Endodermal cell (in vitro differentiated cells): ENCODE data around the gene TNS3. TPM values are rescaled to one million over a fixed set of nuclear protein-coding genes. Genes with fewer than 3 reads are reported as not detected.

Experiments
- DNase-seq: peaks from one replicate; pipeline ENCODE4 v3.0.0-alpha.2; 2017
- H3K27ac ChIP-seq: 2 replicates; pipeline ENCODE4 v1.5.1; 2013; ENCODE audit warnings: mild to moderate bottlenecking, low read depth, low read length, moderate library complexity
- H3K27me3 ChIP-seq: 2 replicates; pipeline ENCODE4 v1.6.1; 2013; ENCODE audit warnings: mild to moderate bottlenecking, low read length, moderate library complexity; ENCODE audit not compliant: insufficient read depth, control insufficient read depth, poor library complexity, severe bottlenecking
- H3K36me3 ChIP-seq: 2 replicates; pipeline ENCODE4 v1.7.0; 2013; ENCODE audit warnings: mild to moderate bottlenecking, low read length, moderate library complexity; ENCODE audit not compliant: control insufficient read depth, insufficient read depth
- H3K4me1 ChIP-seq: one replicate; pipeline ENCODE4 v1.7.0; 2013; ENCODE audit warnings: low read length; ENCODE audit not compliant: control insufficient read depth, insufficient read depth
- H3K4me3 ChIP-seq: 2 replicates; pipeline ENCODE4 v1.5.1; 2013; ENCODE audit warnings: mild to moderate bottlenecking, low read length, moderate library complexity
- H3K9ac ChIP-seq: 2 replicates; pipeline ENCODE4 v1.6.1; 2013; ENCODE audit warnings: mild to moderate bottlenecking, low read length, moderate library complexity; ENCODE audit not compliant: poor library complexity, severe bottlenecking; ENCODE audit errors: extremely low read depth
- H3K9me3 ChIP-seq: 2 replicates; pipeline ENCODE4 v1.6.1; 2013; ENCODE audit warnings: mild to moderate bottlenecking, low read length, moderate library complexity; ENCODE audit not compliant: control insufficient read depth
- H3K27ac Mint-ChIP-seq: 2 replicates; pipeline ENCODE4 v1.8.0; 2020; ENCODE audit warnings: mixed read lengths
- H3K27me3 Mint-ChIP-seq: 2 replicates; pipeline ENCODE4 v1.8.0; 2021; ENCODE audit warnings: mild to moderate bottlenecking, mixed read lengths; ENCODE audit not compliant: insufficient read depth
- H3K36me3 Mint-ChIP-seq: 2 replicates; pipeline ENCODE4 v1.8.0; 2020; ENCODE audit warnings: low read depth, mixed read lengths
- H3K4me1 Mint-ChIP-seq: 2 replicates; pipeline ENCODE4 v1.8.0; 2020; ENCODE audit warnings: mixed read lengths
- H3K4me3 Mint-ChIP-seq: 2 replicates; pipeline ENCODE4 v1.8.0; 2020; ENCODE audit warnings: mild to moderate bottlenecking, moderate library complexity, mixed read lengths
- H3K9me3 Mint-ChIP-seq: 2 replicates; pipeline ENCODE4 v1.8.0; 2020; ENCODE audit warnings: mild to moderate bottlenecking, mixed read lengths
- CTCF ChIP-seq: fragments of 200-600 bp; sonication (generic); conservative IDR thresholded peaks from 2 replicates; pipeline ENCODE4 v1.5.0; 2021; ENCODE audit warnings: antibody characterized with exemption, mild to moderate bottlenecking
- WGBS, 2 experiments: methylation state at CpG; one replicate each; pipeline versions ENCODE4 v1.1.5 to v1.1.7; 2013; ENCODE audit warnings: missing lambda C conversion rate in 2 of 2, mixed read lengths in 1 of 2; ENCODE audit not compliant: insufficient coverage in 1 of 2, insufficient read length in 1 of 2; 5-methylcytosine and 5-hydroxymethylcytosine counted together
- total RNA-seq, 2 donors: library from RNA; stranded (reverse); fragmentation: NEBNext Ultra II Directional in 1 of 2; extraction: Animal tissue kit (Norgen Biotek cat#: 25700) in 1 of 2; gene quantifications; 2 replicates in 1 of 2; 3 replicates in 1 of 2; pipeline ENCODE4 v1.2.1, GENCODE V29; 2021

The TNS3 gene
- total RNA-seq, 2 donors from 2014 or later: 33.8 to 38.5 TPM

- Histone ChIP-seq H3K27ac (no peak overlapping the region), H3K9me3 (no peaks in the 10 kb centered on the region), H3K4me1 (no peaks in the 10 kb centered on the region), H3K9ac (no peak overlapping the region), H3K27me3 (no peaks in the 10 kb centered on the region), H3K36me3 (no peaks in the 10 kb centered on the region), H3K4me3 (no peak overlapping the region)
- Mint-ChIP-seq H3K27ac (no peak overlapping the region), H3K4me3 (no peak overlapping the region), H3K27me3 (no peaks in the 10 kb centered on the region), H3K4me1 (peaks cover 6% of the 10 kb centered on the region), H3K36me3 (no peaks in the 10 kb centered on the region), H3K9me3 (no peaks in the 10 kb centered on the region)
- no peak for DNase-seq
- WGBS, 2 experiments: 88 to 93% methylated on average over 4 to 6 of the region's 6 CpGs
- no peak for TF ChIP-seq CTCF
Measured at GRCh38 chr7:47266799-47267198, 315.1 kb downstream of the TNS3 start.

GRCh38 chr7:47266131-47266706 is 315.7 kb downstream of the TNS3 start:
- Mint-ChIP-seq H3K36me3 (no peaks in the 10 kb centered on the region), H3K4me1 (peaks cover 6% of the 10 kb centered on the region), H3K27ac (no peak overlapping the region), H3K9me3 (no peaks in the 10 kb centered on the region), H3K27me3 (no peaks in the 10 kb centered on the region), H3K4me3 (no peak overlapping the region)
- Histone ChIP-seq H3K4me1 (no peaks in the 10 kb centered on the region), H3K9ac (no peak overlapping the region), H3K27me3 (no peaks in the 10 kb centered on the region), H3K4me3 (no peak overlapping the region), H3K27ac (no peak overlapping the region), H3K36me3 (no peaks in the 10 kb centered on the region), H3K9me3 (no peaks in the 10 kb centered on the region)
- TF ChIP-seq CTCF: peak; percentile 96
- WGBS, 2 experiments: 27 to 33% methylated on average over 3 to 7 of the region's 7 CpGs
- DNase-seq: peak; percentile 88

GRCh38 chr7:47265621-47266020 is 316.3 kb downstream of the TNS3 start:
- Histone ChIP-seq H3K4me3 (no peak overlapping the region), H3K9ac (no peak overlapping the region), H3K4me1 (no peaks in the 10 kb centered on the region), H3K27ac (no peak overlapping the region), H3K9me3 (no peaks in the 10 kb centered on the region), H3K36me3 (no peaks in the 10 kb centered on the region), H3K27me3 (no peaks in the 10 kb centered on the region)
- 90 to 95% methylated on average over 3 to 4 of the region's 4 CpGs for WGBS, 2 experiments
- Mint-ChIP-seq H3K4me1 (peaks cover 6% of the 10 kb centered on the region), H3K36me3 (no peaks in the 10 kb centered on the region), H3K27ac (no peak overlapping the region), H3K27me3 (no peaks in the 10 kb centered on the region), H3K9me3 (no peaks in the 10 kb centered on the region), H3K4me3 (no peak overlapping the region)
- no peak for DNase-seq
- TF ChIP-seq CTCF: no peak
